Measurements from ENCODE around the gene KPNA5.
A peak's percentile ranks its signal among the peaks of the same experiment; 100 is the strongest.
"Not testable (repeated sequence)": the region's sequence is repeated elsewhere in the genome, so short reads cannot be mapped to it uniquely, and the experiment has no call there.

KPNA5 gene

DNA sequence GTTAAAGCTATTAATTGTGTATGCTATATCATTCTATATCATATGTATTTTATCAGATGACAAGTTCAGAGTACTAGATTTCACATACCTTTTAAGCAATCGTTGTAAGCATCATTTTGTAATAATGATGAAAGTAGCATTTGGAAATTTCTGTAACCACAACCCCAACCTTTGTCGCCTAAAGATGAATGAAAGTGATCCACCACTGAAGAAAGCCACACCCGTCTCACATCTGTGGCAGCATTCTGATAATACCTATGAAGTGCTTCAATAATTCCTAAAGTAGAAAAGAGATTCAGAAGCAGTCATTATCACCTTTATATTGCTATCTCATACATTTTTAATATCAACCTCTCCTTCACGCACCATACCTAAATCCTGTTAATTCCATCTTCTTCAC is 29.1 kb upstream of the KPNA5 start:
- TF ChIP-seq MAX (IDR thresholded peaks at IDR 0.05; ENCODE audit: low read depth, low read length) (no peak), POLR2A (IDR thresholded peaks at IDR 0.05; ENCODE audit: extremely low read depth, insufficient read length) (no peak), MYC (IDR thresholded peaks at IDR 0.05; ENCODE audit: low read depth, low read length) (no peak)
- TF ChIP-seq, protein P1, sequence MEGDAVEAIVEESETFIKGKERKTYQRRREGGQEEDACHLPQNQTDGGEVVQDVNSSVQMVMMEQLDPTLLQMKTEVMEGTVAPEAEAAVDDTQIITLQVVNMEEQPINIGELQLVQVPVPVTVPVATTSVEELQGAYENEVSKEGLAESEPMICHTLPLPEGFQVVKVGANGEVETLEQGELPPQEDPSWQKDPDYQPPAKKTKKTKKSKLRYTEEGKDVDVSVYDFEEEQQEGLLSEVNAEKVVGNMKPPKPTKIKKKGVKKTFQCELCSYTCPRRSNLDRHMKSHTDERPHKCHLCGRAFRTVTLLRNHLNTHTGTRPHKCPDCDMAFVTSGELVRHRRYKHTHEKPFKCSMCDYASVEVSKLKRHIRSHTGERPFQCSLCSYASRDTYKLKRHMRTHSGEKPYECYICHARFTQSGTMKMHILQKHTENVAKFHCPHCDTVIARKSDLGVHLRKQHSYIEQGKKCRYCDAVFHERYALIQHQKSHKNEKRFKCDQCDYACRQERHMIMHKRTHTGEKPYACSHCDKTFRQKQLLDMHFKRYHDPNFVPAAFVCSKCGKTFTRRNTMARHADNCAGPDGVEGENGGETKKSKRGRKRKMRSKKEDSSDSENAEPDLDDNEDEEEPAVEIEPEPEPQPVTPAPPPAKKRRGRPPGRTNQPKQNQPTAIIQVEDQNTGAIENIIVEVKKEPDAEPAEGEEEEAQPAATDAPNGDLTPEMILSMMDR (IDR thresholded peaks at IDR 0.05; ENCODE audit: low read depth, low read length) = no peak
- DNase-seq (ENCODE audit: low read depth) = no peak
- H3K4me3 ChIP-seq (ENCODE audit: low read depth, low read length) = no peak overlapping the region

DNA sequence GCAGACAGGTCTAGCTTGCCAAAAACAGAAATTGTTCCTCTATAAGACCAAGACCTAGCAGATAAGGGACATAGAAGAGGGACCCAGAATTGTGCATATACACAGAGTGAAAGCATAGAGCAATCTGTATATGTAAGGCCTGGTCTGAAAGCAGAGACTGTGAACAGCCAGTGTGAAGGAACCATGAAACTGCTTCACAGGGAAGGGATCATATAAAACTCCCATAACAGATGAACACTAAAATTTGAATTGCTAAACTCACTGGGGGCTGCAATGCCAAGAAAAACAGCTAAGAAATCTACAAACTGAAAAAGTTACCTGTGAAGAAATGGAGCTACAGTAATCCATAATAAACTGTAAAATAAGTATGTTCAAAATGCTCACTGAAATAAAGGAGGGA is 19.4 kb upstream of the KPNA5 start:
- DNase-seq (ENCODE audit: low read depth) = no peak
- TF ChIP-seq MAX (IDR thresholded peaks at IDR 0.05; ENCODE audit: low read depth, low read length) (no peak), POLR2A (IDR thresholded peaks at IDR 0.05; ENCODE audit: extremely low read depth, insufficient read length) (no peak), MYC (IDR thresholded peaks at IDR 0.05; ENCODE audit: low read depth, low read length) (no peak)
- TF ChIP-seq, protein P1 (IDR thresholded peaks at IDR 0.05; ENCODE audit: low read depth, low read length) = no peak
- no peak overlapping the region for H3K4me3 ChIP-seq (ENCODE audit: low read depth, low read length)

- H3K4me3 ChIP-seq (ENCODE audit: low read depth, low read length) = no peak overlapping the region
- no peak for TF ChIP-seq MYC (IDR thresholded peaks at IDR 0.05; ENCODE audit: low read depth, low read length)
- TF ChIP-seq, protein P1 (IDR thresholded peaks at IDR 0.05; ENCODE audit: low read depth, low read length) = no peak
- TF ChIP-seq POLR2A (IDR thresholded peaks at IDR 0.05; ENCODE audit: extremely low read depth, insufficient read length) = no peak
- no peak for TF ChIP-seq MAX (IDR thresholded peaks at IDR 0.05; ENCODE audit: low read depth, low read length)
- DNase-seq (ENCODE audit: low read depth) = no peak
These were observed 18.8 kb upstream of the KPNA5 start for GRCh38 chr6:116662202-116662601.

GRCh38 chr6:116663308-116663707 is 17.7 kb upstream of the KPNA5 start:
- no peak for DNase-seq (ENCODE audit: low read depth)
- H3K4me3 ChIP-seq (ENCODE audit: low read depth, low read length) = no peak overlapping the region
- TF ChIP-seq, protein P1 (IDR thresholded peaks at IDR 0.05; ENCODE audit: low read depth, low read length) = no peak
- no peak for TF ChIP-seq MAX (IDR thresholded peaks at IDR 0.05; ENCODE audit: low read depth, low read length)
- TF ChIP-seq POLR2A (IDR thresholded peaks at IDR 0.05; ENCODE audit: extremely low read depth, insufficient read length) = no peak
- no peak for TF ChIP-seq MYC (IDR thresholded peaks at IDR 0.05; ENCODE audit: low read depth, low read length)

GRCh38 chr6:116664169-116664568 is 16.8 kb upstream of the KPNA5 start:
- DNase-seq (ENCODE audit: low read depth) = not testable (repeated sequence)
- H3K4me3 ChIP-seq (ENCODE audit: low read depth, low read length) = peak overlapping the region; percentile 98

GRCh38 chr6:116665464-116665863 is 15.5 kb upstream of the KPNA5 start:
- DNase-seq (ENCODE audit: low read depth) = no peak
- TF ChIP-seq MAX (IDR thresholded peaks at IDR 0.05; ENCODE audit: low read depth, low read length) = no peak
- no peak for TF ChIP-seq POLR2A (IDR thresholded peaks at IDR 0.05; ENCODE audit: extremely low read depth, insufficient read length)
- TF ChIP-seq MYC (IDR thresholded peaks at IDR 0.05; ENCODE audit: low read depth, low read length) = no peak
- TF ChIP-seq, protein P1 (IDR thresholded peaks at IDR 0.05; ENCODE audit: low read depth, low read length) = no peak
- H3K4me3 ChIP-seq (ENCODE audit: low read depth, low read length) = peak overlapping the region; percentile 98

All from NB4 (cell line).